GM21529 (cell line): ENCODE measurements around the gene LRP4.
"Not testable (repeated sequence)": the region's sequence is repeated elsewhere in the genome, so short reads cannot be mapped to it uniquely, and the experiment has no call there.

Experiments used
- ATAC-seq: cut with Tn5 transposase; IDR thresholded peaks from one replicate; pipeline ENCODE4 v1.9.1; 2021; ENCODE audit not compliant: unreplicated experiment

The LRP4 gene

GRCh38 chr11:46918083-46918787, at the start of gene LRP4:
Gene LRP4, minus strand, starts transcription at chr11:46918550. Its CDS starts 171 bp downstream, at chr11:46918379.
- peak; percentile 46 for ATAC-seq

GRCh38 chr11:46967962-46968361, 49.6 kb upstream of the LRP4 start:
- no peak for ATAC-seq

DNA sequence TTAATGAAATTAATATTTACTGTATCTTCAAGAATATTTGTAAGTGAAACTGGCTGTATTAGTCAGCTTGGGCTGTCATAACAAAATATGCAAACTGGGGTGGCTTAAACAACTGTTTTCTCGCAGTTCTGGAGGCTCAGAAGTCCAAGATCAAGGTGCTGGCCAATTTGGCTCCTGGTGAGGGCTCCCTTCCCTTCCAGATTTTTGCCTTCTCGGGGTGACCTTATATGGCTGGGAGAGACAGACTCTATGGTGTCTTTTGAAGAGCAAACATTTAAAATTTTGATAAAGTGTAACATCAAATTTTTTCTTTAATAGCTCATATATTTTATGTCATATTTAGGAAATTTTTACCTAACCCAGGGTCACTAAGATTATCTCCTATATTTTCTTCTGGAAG, 48.4 kb upstream of the LRP4 start:
- ATAC-seq, result no peak

DNA sequence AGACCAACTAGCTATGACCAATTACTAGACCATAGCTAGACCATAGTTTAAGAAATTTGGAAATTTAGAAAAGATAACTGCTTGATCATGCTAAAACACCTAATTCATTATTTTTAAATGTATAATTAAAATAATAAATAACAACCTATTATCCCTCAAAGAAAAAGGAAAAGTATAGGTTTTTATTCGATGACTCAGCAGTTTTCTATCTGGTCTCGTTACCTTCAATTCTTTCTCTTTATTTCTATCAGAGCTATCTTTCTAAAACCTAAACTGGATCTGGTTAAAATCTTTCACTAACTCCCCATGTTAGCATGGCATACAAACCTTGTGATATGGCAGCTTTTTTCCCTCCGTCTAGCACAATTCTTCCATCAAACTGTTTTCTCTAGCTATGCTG, 45.5 kb upstream of the LRP4 start:
- no peak for ATAC-seq

DNA sequence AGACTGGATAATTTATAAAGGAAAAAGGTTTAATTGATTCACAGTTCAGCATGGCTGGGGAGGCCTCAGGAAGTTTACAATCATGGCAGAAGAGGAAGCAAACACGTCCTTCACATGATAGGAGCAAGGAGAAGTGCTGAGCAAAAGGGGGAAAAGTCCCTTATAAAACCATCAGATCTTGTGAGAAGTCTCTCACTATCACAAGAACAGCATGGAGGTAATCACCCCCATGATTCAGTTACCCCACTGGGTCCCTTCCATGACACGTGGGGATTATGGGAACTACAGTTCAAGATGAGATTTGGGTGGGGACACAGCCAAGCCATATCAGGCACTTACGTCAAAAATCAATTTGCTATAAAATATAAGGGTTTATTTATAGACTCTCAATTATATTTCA, 43.5 kb upstream of the LRP4 start:
- ATAC-seq, result not testable (repeated sequence)

DNA sequence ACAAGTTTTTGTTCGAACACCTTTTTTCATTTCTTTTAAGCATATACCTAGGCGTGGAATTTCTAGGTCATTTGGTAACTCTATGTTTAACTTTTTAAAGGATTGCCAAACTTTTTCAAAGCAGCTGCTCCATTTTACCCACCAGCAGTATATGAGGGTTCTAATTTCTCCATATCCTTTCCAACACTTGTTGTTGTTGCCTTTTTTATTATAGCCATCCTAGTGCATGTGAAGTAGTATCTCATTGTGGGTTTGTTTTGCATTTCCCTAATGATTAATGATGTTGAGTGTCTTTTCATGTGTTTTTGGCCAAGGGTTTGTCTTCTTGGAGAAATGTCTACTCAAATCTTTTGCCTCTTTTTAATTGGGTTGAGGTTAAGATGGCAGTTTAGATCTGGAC, 42.7 kb upstream of the LRP4 start:
- no peak for ATAC-seq

- no peak for ATAC-seq
Observed at GRCh38 chr11:46958777-46959176, 40.4 kb upstream of the LRP4 start.

- ATAC-seq, result no peak
Observed at GRCh38 chr11:46953093-46953492, 34.7 kb upstream of the LRP4 start.

DNA sequence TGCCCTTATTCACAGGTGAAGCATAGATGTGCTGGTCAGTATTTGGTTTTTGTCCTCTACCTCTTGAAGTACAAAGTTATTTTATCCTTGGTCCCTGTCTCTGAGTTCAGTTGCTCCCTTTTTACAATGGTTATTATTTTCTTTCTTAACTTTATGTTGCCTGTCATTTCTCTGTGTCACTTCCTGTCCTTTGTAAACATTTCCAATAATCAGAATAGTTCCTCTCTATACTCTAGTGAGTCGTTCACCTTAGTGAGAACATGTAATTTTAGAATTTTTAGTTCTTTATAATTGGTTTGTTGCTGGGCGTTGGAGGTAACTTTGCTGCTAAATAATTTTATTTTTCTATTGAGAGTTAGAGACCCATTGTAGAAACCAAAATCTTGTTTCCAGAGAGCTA, 34.2 kb upstream of the LRP4 start:
- no peak for ATAC-seq

DNA sequence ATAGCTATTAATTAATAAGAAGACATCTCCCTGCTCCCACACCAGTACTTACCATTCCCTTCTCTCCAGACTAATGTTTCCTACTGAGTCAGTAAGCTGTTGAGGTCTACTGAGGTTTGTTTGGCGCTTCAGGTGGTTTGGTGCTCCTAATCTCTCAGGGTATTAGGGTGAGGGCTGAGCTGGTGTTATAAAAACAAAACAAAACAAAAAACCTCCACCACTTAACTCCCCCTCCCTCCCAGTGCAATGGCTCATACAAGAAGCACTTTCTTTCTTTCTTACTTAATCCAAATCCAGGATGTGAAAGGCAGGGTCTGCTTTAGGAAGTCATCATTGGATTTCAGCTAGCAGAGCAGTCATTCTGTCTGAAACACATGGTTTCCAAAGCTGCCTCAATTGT, 33.5 kb upstream of the LRP4 start:
- ATAC-seq, result no peak

DNA sequence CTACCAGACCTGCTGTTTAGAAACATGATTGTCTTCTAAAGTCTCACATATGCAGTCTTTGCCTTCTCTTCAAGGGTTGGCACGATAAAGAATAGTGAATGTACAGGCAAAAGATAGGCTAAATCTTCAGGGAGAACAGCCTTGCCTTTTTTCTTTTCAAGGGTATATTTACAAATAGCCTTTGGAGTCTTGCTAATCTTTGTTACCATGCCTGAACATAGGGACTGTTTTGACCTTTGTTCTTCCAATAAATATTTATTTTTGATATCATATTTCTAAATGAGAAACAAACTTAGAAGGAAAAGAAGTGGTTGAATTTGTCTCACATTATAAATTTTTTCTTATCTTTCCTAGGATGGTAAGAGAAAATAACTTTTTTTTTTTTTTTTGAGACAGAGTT, 30.9 kb upstream of the LRP4 start:
- no peak for ATAC-seq

DNA sequence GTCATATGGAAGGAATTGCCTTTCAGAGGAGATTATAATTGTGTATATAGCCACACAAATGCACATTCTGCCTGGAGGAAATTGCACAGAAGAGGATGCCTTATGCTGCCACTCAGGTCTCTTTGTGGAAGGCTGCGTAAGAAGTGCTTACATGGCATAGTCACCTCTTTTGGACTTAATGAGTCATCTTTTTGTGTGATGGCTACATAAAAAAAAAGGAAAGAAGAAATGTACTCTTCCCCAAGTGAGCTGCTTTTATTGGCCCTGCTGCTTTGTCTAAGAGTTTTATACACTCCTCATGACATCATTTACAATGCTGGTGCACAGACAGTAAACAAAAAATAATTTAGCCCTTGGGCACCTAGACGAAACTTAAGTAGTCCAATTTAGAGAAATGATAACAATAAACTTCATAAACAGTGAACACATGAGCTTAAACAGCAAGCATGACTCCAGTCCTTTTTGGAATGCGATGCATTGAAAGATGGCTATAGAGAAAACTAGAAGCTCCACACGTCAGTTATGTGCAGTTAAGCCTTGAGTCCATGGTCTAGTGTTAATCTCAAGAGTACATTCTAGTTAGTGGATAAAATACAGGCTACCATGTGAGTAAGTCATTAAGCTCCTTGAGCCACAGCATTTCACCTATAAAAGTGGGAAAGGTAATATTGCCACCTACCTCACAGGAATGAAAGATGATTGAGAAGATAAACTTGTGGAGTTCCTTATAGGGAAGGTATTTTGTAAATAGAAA, 30.2 kb upstream of the LRP4 start:
- no peak for ATAC-seq

DNA sequence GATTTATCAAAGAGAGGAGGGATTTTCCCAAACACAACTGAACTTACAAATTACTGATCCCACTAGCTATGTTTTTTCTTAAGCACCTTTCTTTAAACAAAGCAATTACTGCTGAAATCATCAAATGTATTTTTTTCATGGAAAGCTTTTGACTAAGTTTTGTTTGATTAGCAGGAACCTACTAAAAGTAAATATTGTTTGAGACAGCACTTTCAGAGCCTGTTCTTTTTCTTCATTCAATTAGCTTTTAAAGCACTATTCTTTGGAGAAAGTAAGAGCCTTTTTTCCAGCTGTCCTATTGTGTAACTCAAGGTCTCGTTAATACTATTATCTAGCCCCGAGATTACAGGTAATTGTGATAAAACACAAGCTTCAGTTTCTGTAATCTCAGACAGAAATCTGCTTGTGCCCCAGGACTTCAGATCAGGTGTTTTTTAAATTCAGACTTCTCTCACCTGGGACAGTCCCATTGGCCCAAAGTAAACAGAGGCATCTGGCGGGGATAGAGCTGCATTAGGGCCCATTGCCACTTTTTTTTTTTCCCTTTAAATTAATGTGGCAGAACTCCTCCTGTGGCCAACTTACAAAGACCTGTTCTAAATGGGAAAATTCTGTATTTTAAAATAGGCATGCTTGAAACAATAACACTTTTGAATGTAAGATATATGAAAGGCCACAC, 29.2 kb upstream of the LRP4 start:
- ATAC-seq, result no peak

DNA sequence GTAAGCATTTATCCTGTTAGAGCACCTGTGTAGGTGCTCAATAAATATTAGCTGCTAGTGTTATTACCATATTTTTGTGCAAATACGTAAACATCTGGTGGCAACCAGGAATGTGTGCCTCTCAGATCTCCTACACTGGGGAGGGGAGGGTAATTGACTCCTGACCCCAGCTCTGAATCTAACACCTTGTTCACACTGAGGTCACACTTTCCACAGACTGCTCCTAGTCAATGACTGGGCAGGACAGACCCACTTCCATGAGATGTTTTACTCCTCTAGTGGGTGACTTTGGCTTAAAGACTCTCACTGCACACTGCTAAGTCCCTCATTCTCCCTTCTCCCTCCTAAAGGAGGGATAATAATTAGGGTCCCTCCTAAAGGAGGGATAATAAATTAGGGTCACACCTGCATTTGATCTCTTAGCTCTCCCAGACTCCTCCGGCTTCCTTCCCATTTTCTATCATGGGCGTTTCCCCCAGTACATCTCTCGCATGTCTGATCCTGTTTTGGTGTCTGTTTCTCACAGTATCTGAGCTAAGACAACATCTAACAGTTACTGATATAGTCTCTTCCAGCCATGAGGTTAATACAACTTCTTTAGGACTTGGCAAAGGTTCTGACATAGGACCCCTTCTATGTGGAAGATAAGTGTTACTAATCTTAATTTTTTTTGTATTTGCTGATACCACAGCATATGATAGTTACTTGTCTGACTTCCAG, 26.2 kb upstream of the LRP4 start:
- ATAC-seq, result no peak

GRCh38 chr11:46942172-46942571, 23.8 kb upstream of the LRP4 start:
- no peak for ATAC-seq

DNA sequence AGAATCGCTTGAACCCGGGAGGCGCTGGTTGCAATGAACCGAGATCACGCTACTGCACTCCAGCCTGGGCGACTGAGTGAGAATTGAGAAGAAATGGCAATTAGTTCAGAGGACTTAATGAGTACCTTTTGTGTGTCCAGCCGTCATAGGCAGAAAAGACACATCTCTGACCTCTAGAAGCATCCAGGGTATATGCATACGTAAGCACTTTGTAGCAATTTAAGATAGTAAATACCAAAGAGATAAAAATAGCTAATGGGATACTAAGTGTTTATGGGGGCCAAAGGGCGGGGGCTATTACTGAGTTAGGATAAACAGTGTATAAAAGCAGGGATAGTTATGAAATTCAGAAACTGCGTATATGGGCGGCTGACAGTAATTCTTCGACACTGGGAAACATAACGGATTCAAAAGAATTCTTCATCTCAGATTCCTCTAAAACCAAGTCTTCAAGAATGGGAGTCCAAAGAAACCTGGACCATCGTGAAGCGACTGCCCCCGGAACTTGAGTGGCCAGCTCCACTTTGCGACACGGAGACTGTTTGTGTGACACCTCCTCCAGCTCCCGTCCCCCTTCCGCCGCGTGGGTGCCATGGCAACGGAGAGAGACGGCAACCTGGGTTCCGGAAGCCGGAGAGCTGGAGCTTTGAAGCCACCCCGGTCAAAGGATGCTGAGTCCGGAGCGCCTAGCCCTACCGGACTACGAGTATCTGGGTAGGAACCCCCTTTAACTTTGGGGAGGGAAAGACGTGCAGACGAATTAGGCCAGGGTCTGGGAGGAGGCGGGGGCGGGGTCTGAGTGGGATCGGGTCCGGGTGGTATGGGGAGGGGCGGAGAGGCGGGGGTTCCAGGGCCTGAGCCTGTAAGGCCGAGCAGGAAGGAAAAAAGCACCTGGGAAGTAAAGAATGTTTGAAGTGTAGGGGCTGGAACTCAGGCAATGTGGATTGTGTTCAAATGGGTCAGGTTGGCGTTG, 18.1 kb upstream of the LRP4 start, which contains the start of gene CSTPP1:
CSTPP1 (plus strand) TSS at position 624 of the 973 bp plus-strand sequence; CDS start at position 669, 45 bp downstream.
- ATAC-seq, result peak; percentile 94

GRCh38 chr11:46930089-46930488, 11.7 kb upstream of the LRP4 start:
- ATAC-seq, result no peak

- ATAC-seq, result not testable (repeated sequence)
Observed at GRCh38 chr11:46928701-46929100, 10.4 kb upstream of the LRP4 start.

DNA sequence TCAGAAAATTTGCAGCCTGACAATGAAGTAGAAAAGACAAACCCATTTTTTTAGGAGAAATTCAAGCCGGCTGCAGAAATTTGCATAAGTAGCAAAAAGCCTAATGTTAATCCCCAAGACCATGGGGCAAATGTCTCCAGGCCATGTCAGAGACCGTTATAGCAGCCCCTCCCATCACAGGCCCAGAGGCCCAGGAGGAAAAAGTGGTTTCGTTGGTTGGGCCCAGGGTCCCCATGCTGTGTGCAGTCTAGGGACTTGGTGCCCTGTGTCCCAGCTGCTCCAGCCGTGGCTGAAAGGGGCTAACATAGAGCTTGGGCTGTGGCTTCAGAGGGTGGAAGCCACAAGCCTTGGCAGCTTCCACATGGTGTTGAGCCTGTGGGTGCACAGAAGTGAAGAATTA, 9.6 kb upstream of the LRP4 start:
- not testable (repeated sequence) for ATAC-seq

DNA sequence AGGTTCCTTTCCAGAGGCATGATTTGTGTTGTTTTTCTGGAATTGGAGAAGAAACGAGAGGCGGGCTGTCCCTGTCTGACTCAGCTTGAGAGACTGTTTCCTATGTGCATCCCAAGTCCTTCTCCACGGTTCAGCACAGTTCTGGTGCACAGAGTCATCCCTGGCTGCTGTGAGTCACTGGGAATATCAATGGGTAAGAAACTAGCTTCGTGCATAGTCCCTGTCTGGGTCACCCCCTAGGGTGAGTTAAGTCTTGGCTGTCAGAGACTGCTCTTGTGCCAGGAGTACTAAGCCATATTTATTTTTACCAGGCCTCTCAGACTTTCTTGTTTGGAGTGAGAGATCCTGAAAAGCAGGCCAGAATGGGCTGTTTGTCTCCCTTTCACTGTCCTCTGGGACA, 2.4 kb upstream of the LRP4 start:
- ATAC-seq, result no peak
